ENCODE measurements around the gene PMF1. TPM values are rescaled to one million over a fixed set of nuclear protein-coding genes. Genes with fewer than 3 reads are reported as not detected.
"Not testable (repeated sequence)": the region's sequence is repeated elsewhere in the genome, so short reads cannot be mapped to it uniquely, and the experiment has no call there.

The PMF1 gene
- total RNA-seq, 4 donors from 2014 or later, result 40.8 to 64.9 (median 53.5) TPM

- WGBS, 2 donors, result 65 to 70% methylated on average over 5 of the region's 5 CpGs
- intact Hi-C loops (cut with DNase I), result no loop called here
- no peaks in the 10 kb centered on the region for H3K4me1 ChIP-seq
- H3K4me3 ChIP-seq, result no peak overlapping the region
- TF ChIP-seq POLR2A (IDR thresholded peaks at IDR 0.05), result no peak
- TF ChIP-seq, protein P1, sequence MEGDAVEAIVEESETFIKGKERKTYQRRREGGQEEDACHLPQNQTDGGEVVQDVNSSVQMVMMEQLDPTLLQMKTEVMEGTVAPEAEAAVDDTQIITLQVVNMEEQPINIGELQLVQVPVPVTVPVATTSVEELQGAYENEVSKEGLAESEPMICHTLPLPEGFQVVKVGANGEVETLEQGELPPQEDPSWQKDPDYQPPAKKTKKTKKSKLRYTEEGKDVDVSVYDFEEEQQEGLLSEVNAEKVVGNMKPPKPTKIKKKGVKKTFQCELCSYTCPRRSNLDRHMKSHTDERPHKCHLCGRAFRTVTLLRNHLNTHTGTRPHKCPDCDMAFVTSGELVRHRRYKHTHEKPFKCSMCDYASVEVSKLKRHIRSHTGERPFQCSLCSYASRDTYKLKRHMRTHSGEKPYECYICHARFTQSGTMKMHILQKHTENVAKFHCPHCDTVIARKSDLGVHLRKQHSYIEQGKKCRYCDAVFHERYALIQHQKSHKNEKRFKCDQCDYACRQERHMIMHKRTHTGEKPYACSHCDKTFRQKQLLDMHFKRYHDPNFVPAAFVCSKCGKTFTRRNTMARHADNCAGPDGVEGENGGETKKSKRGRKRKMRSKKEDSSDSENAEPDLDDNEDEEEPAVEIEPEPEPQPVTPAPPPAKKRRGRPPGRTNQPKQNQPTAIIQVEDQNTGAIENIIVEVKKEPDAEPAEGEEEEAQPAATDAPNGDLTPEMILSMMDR (IDR thresholded peaks at IDR 0.05), result no peak
- no peak overlapping the region for H3K27ac ChIP-seq
- peaks cover 0 to 97% (median 0%) of the 10 kb centered on the region in 3 donors for H3K36me3 ChIP-seq
- DNase-seq, result no peak
- H3K27me3 ChIP-seq, result no peaks in the 10 kb centered on the region
- H3K9me3 ChIP-seq, result no peaks in the 10 kb centered on the region
Measured at GRCh38 chr1:156167536-156167935, 45.3 kb upstream of the PMF1 start.

DNA sequence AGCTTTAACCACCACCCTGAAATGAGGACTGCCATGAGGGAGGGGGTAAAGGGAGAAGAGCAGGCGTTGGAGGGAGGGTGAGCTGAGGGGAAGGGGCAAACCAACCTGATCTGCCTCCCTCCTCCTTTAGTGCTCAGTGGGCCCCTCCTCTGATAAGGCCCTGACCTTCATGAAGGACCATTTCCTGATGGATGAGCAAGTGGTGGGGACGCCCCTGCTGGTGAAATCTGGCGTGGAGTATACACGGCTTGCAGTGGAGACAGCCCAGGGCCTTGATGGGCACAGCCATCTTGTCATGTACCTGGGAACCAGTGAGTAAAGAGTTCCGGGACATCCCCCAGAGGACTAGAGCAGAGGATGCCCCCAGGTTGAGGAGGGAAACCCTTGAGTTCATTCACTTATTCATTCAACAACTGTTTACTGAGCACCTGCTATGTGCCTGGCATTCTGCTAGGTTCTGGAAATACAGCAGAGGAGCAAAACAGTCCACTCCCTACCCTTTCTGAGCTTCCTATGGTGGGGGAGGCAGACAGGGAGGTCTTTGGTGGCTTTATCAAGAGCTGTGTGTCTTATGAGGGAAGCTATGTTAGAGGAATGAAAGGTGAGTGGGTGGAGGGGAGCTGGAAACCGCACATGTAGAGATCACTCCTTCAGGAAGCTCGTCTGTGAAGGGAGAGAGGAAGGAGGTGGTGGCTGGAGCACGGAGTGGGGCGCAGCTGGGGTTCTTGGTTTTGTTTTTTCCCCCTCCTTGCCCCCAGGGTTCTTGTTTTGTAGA is 39.9 kb upstream of the PMF1 start:
- Histone ChIP-seq H3K4me1 (no peaks in the 10 kb centered on the region), H3K4me3 (no peak overlapping the region), H3K27me3 (no peaks in the 10 kb centered on the region), H3K27ac (no peak overlapping the region), H3K9me3 (no peaks in the 10 kb centered on the region), H3K36me3 (peaks cover 0 to 98% (median 8%) of the 10 kb centered on the region in 3 donors)
- 89 to 90% methylated on average over 8 to 9 of the region's 9 CpGs for WGBS, 2 donors
- no peak for DNase-seq
- TF ChIP-seq, protein P1 (IDR thresholded peaks at IDR 0.05), result no peak
- no peak for TF ChIP-seq POLR2A (IDR thresholded peaks at IDR 0.05)
- intact Hi-C loops (cut with DNase I), result no loop called here

GRCh38 chr1:156176610-156177210 is 36.1 kb upstream of the PMF1 start:
- Histone ChIP-seq H3K9me3 (no peaks in the 10 kb centered on the region), H3K4me1 (no peaks in the 10 kb centered on the region), H3K27me3 (no peaks in the 10 kb centered on the region), H3K4me3 (no peak overlapping the region), H3K36me3 (peaks cover 0 to 66% (median 8%) of the 10 kb centered on the region in 3 donors), H3K27ac (no peak overlapping the region)
- TF ChIP-seq, protein P1 (IDR thresholded peaks at IDR 0.05), result no peak
- TF ChIP-seq POLR2A (IDR thresholded peaks at IDR 0.05), result no peak
- intact Hi-C loops (cut with DNase I), result no loop called here
- DNase-seq, result no peak
- whole genome bisulfite sequencing, 2 donors, result 90% methylated on average over 4 of the region's 12 CpGs; no CpG with 5 or more reads in 1 of the 2 donors

DNA sequence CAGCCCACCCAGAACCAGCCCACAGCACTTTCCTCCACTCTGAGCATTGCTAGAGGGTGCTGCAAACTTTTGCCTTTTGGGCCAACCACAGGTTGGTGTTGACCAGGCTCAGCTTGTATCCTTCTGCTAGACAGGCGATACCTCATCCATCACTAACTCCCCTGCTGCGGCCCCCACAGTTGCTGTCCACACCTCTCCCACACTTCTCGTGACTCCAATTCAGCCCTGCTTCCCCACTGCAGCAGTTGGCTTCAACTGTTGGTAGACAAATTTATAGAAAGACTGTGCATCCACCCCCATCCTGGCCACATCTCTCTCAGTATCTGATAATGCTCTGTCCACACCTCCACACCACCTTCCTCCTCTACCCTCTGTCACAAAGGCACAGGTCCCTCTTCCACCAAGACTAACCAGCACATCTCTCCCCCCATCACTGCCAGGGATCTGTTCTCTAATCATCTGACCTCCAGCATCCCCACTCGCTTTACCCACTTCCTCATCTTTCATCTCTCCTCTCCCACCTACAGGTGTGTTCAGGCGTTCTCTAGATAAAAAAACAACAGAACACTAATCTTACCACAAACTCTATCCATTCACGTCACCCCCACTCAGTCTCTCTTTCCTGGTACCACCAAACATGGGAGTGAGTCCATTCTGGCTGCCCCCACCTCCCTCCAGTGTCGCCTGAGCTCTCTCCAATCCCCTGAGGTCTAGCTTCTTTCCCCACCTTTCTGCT is 34.7 kb upstream of the PMF1 start:
- TF ChIP-seq POLR2A (IDR thresholded peaks at IDR 0.05), result no peak
- TF ChIP-seq, protein P1 (IDR thresholded peaks at IDR 0.05), result no peak

GRCh38 chr1:156180471-156180870 is 32.3 kb upstream of the PMF1 start:
- WGBS, 2 donors, result 94 to 100% methylated on average over 3 of the region's 3 CpGs
- no peaks in the 10 kb centered on the region for H3K9me3 ChIP-seq
- peaks cover 0 to 29% (median under 1%) of the 10 kb centered on the region in 3 donors for H3K36me3 ChIP-seq
- no peaks in the 10 kb centered on the region for H3K4me1 ChIP-seq
- no peak overlapping the region for H3K4me3 ChIP-seq
- H3K27ac ChIP-seq, result no peak overlapping the region
- TF ChIP-seq, protein P1 (IDR thresholded peaks at IDR 0.05), result no peak
- no peak for TF ChIP-seq POLR2A (IDR thresholded peaks at IDR 0.05)
- intact Hi-C loops (cut with DNase I), result no loop called here
- no peak for DNase-seq
- H3K27me3 ChIP-seq, result no peaks in the 10 kb centered on the region

More for the DNA sequence above, 34.7 kb upstream of the PMF1 start:
- Histone ChIP-seq H3K4me3 (no peak overlapping the region), H3K27me3 (no peaks in the 10 kb centered on the region), H3K27ac (no peak overlapping the region), H3K36me3 (peaks cover 0 to 53% (median 8%) of the 10 kb centered on the region in 3 donors), H3K4me1 (no peaks in the 10 kb centered on the region), H3K9me3 (no peaks in the 10 kb centered on the region)
- DNase-seq, result no peak
- 73 to 83% methylated on average over 7 of the region's 7 CpGs for WGBS, 2 donors
- intact Hi-C loops (cut with DNase I), result no loop called here

DNA sequence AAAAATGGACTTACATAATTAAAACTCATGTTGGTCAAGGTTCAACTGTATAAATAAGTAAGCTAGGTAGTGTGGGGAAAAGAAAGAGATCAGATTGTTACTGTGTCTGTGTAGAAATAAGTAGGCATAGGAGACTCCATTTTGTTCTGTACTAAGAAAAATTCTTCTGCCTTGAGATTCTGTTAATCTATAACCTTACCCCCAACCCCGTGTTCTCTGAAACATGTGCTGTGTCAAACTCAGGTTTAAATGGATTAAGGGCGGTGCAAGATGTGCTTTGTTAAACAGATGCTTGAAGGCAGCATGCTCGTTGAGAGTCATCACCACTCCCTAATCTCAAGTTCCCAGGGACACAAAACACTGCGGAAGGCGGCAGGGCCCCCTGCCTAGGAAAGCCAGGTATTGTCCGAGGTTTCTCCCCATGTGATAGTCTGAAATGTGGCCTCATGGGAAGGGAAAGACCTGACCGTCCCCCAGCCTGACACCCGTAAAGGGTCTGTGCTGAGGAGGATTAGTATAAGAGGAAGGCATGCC is 31.3 kb upstream of the PMF1 start:
- H3K27me3 ChIP-seq; DNase-seq; intact Hi-C loops (cut with DNase I); H3K4me1 ChIP-seq; H3K9me3 ChIP-seq; H3K27ac ChIP-seq; H3K4me3 ChIP-seq: not testable (repeated sequence)
- peaks cover 0 to 19% (median 0%) of the 10 kb centered on the region in 3 donors for H3K36me3 ChIP-seq
- 37 to 44% methylated on average over 3 to 8 of the region's 8 CpGs for WGBS, 2 donors

Measured in esophagus squamous epithelium (tissue), 5 donors.